Measurements from ENCODE around the gene LYST.

DNA sequence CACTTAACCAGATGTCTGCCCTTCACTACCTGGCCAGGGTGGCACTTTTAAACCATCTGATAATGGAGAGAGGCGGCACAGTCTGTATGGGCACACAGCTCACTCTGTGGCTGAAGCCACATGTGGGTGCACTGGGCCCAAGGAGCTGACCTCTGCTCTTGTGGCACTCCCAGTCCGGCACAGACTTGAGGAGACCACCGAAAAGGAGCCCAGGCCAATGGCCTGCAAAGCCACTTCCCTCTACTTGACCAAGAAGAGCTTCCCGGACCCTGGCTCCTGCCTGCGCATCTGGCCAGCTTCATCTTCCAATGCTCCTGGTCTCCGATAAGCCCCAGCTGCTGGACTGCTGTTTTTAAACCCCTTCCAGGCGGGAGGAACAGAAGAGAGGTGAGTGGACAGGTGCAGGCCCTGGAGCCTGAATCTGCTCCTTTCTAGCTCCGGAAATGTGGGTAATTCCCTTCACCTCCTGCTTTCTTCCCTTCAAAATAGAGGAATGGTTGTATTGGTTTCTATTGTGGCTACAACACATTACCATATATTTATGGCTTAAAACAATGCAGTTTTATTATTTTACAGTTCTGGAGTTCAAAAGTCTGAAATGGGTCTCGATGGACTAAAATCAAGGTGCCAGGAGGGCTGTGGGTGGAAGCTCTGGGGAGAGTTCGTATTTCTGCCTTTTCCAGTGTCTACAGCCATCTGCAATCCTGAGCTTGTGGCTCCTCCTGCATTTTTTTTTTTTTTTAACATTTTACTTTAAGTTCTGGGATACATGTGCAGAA, 228.8 kb downstream of the LYST start:
- TF ChIP-seq, protein P1, sequence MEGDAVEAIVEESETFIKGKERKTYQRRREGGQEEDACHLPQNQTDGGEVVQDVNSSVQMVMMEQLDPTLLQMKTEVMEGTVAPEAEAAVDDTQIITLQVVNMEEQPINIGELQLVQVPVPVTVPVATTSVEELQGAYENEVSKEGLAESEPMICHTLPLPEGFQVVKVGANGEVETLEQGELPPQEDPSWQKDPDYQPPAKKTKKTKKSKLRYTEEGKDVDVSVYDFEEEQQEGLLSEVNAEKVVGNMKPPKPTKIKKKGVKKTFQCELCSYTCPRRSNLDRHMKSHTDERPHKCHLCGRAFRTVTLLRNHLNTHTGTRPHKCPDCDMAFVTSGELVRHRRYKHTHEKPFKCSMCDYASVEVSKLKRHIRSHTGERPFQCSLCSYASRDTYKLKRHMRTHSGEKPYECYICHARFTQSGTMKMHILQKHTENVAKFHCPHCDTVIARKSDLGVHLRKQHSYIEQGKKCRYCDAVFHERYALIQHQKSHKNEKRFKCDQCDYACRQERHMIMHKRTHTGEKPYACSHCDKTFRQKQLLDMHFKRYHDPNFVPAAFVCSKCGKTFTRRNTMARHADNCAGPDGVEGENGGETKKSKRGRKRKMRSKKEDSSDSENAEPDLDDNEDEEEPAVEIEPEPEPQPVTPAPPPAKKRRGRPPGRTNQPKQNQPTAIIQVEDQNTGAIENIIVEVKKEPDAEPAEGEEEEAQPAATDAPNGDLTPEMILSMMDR (IDR thresholded peaks at IDR 0.05; ENCODE audit: poor library complexity, severe bottlenecking): no peak
- no peak for TF ChIP-seq EZH2 (IDR thresholded peaks at IDR 0.05; ENCODE audit: borderline replicate concordance, insufficient read depth, low read length, poor library complexity, severe bottlenecking)
- TF ChIP-seq POLR2AphosphoS5 (IDR thresholded peaks at IDR 0.05): no peak
- no peak for TF ChIP-seq SMC3 (conservative IDR thresholded peaks at IDR 0.05; ENCODE audit: poor library complexity)
- TF ChIP-seq RAD21 (conservative IDR thresholded peaks at IDR 0.05): no peak
- TF ChIP-seq EP300 (conservative IDR thresholded peaks at IDR 0.05; ENCODE audit: poor library complexity, severe bottlenecking): no peak
- TF ChIP-seq, protein P2, sequence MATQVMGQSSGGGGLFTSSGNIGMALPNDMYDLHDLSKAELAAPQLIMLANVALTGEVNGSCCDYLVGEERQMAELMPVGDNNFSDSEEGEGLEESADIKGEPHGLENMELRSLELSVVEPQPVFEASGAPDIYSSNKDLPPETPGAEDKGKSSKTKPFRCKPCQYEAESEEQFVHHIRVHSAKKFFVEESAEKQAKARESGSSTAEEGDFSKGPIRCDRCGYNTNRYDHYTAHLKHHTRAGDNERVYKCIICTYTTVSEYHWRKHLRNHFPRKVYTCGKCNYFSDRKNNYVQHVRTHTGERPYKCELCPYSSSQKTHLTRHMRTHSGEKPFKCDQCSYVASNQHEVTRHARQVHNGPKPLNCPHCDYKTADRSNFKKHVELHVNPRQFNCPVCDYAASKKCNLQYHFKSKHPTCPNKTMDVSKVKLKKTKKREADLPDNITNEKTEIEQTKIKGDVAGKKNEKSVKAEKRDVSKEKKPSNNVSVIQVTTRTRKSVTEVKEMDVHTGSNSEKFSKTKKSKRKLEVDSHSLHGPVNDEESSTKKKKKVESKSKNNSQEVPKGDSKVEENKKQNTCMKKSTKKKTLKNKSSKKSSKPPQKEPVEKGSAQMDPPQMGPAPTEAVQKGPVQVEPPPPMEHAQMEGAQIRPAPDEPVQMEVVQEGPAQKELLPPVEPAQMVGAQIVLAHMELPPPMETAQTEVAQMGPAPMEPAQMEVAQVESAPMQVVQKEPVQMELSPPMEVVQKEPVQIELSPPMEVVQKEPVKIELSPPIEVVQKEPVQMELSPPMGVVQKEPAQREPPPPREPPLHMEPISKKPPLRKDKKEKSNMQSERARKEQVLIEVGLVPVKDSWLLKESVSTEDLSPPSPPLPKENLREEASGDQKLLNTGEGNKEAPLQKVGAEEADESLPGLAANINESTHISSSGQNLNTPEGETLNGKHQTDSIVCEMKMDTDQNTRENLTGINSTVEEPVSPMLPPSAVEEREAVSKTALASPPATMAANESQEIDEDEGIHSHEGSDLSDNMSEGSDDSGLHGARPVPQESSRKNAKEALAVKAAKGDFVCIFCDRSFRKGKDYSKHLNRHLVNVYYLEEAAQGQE (IDR thresholded peaks at IDR 0.05; ENCODE audit: borderline replicate concordance): no peak

Measured in neural cell (in vitro differentiated cells).